PC-9 (cell line): ENCODE data around the gene INSR. TPM values are rescaled to one million over a fixed set of nuclear protein-coding genes. Genes with fewer than 3 reads are reported as not detected.
"Not testable (repeated sequence)": the region's sequence is repeated elsewhere in the genome, so short reads cannot be mapped to it uniquely, and the experiment has no call there.

Experiments used
- BruUV-seq: library from RNA; stranded (reverse); fragments of 400-500 nt; replicated peaks from 2 replicates; lab custom pipeline; 2021; lab: Mats Ljungman, UMichigan
- CTCF ChIA-PET: fragments of 300-600 bp; sonication (Branson Sonifier 250); formaldehyde crosslinking; loops from one replicate; lab custom pipeline; 2022; ENCODE audit warnings: antibody characterized with exemption; lab: Charles Lee
- POLR2A ChIA-PET: fragments of 300-600 bp; sonication (Branson Sonifier 250); formaldehyde crosslinking; loops from one replicate; lab custom pipeline; 2022; ENCODE audit warnings: antibody characterized with exemption; ENCODE audit not compliant: unreplicated experiment; lab: Charles Lee
- DNase-seq, 2 experiments: peaks; one replicate each; pipeline versions ENCODE4 v3.0.0 to v3.0.0-alpha.2; 2015 to 2022; ENCODE audit warnings: mixed read lengths in 1 of 2
- H2AFZ ChIP-seq: fragments of 200-600 bp; sonication (generic); 2 replicates; pipeline ENCODE4 v1.8.1; 2017; ENCODE audit warnings: antibody characterized with exemption
- H3F3A ChIP-seq: fragments of 200-600 bp; sonication (generic); 2 replicates; pipeline ENCODE4 v1.8.1; 2017; ENCODE audit warnings: antibody characterized with exemption, mild to moderate bottlenecking, low read depth; ENCODE audit not compliant: insufficient read depth
- H3K27ac ChIP-seq: fragments of 200-600 bp; sonication (generic); 2 replicates; pipeline ENCODE4 v1.6.1; 2016; ENCODE audit warnings: mixed run types
- H3K27me3 ChIP-seq: fragments of 200-600 bp; sonication (generic); 2 replicates; pipeline ENCODE4 v1.6.1; 2016; ENCODE audit warnings: low read depth, mixed run types; ENCODE audit not compliant: insufficient read depth
- H3K36me3 ChIP-seq: fragments of 200-600 bp; sonication (generic); 2 replicates; pipeline ENCODE4 v1.6.1; 2016; ENCODE audit warnings: low read depth, mixed run types
- H3K4me1 ChIP-seq: fragments of 200-600 bp; sonication (generic); replicated peaks from 2 replicates; pipeline ENCODE4 v1.6.1; 2016; ENCODE audit warnings: mixed run types; ENCODE audit not compliant: insufficient read depth
- H3K4me2 ChIP-seq: fragments of 200-600 bp; sonication (generic); 2 replicates; pipeline ENCODE4 v1.6.1; 2017; ENCODE audit warnings: mixed run types
- H3K4me3 ChIP-seq: fragments of 200-600 bp; sonication (generic); 2 replicates; pipeline ENCODE4 v1.6.1; 2016; ENCODE audit warnings: mixed run types
- H3K79me2 ChIP-seq: fragments of 200-600 bp; sonication (generic); 2 replicates; pipeline ENCODE4 v1.6.1; 2017; ENCODE audit warnings: low read depth, mixed run types
- H3K9me2 ChIP-seq: fragments of 200-600 bp; sonication (generic); 2 replicates; pipeline ENCODE4 v1.8.1; 2017; ENCODE audit warnings: mild to moderate bottlenecking; ENCODE audit not compliant: insufficient read depth
- H3K9me3 ChIP-seq: fragments of 200-600 bp; sonication (generic); 2 replicates; pipeline ENCODE4 v1.8.1; 2016; ENCODE audit warnings: low read depth; ENCODE audit not compliant: insufficient read depth
- H4K20me1 ChIP-seq: fragments of 200-600 bp; sonication (generic); 2 replicates; pipeline ENCODE4 v1.8.1; 2017; ENCODE audit not compliant: insufficient read depth
- CTCF ChIP-seq: fragments of 200-600 bp; sonication (generic); conservative IDR thresholded peaks from 2 replicates; pipeline ENCODE4 v1.6.1; 2017; ENCODE audit warnings: mixed run types, antibody characterized with exemption, mild to moderate bottlenecking, moderate library complexity
- EZH2 ChIP-seq: fragments of 200-600 bp; sonication (generic); IDR thresholded peaks from 2 replicates; pipeline ENCODE4 v1.8.0; 2017; ENCODE audit warnings: antibody characterized with exemption, low read depth
- intact Hi-C: fragments of 100-400 bp; cut with micrococcal nuclease; formaldehyde crosslinking; loops from one replicate; pipeline ENCODE4 v1.10.0; 2022; ENCODE audit not compliant: unreplicated experiment
- total RNA-seq: library from RNA; stranded (reverse); gene quantifications from 2 replicates; pipeline ENCODE4 v1.2.3, GENCODE V29; 2021

Gene INSR
- total RNA-seq, 1 experiment from 2014 or later: 9.3 TPM

GRCh38 chr19:7067716-7068115 lies 226.5 kb downstream of the INSR start:
- Histone ChIP-seq H3K9me2 (no peaks in the 10 kb centered on the region), H2AFZ (no peak overlapping the region), H4K20me1 (no peaks in the 10 kb centered on the region), H3F3A (no peaks in the 10 kb centered on the region), H3K27ac (no peak overlapping the region), H3K27me3 (no peaks in the 10 kb centered on the region), H3K36me3 (peaks cover 12% of the 10 kb centered on the region), H3K4me3 (no peak overlapping the region), H3K79me2 (peaks cover 12% of the 10 kb centered on the region), H3K9me3 (no peaks in the 10 kb centered on the region), H3K4me2 (no peak overlapping the region), H3K4me1 (no peaks in the 10 kb centered on the region)
- ChIA-PET POLR2A (no interaction called here), CTCF (no interaction called here)
- no TSS peak for BruUV-seq
- intact Hi-C loops: no loop called here
- TF ChIP-seq EZH2 (no peak), CTCF (no peak)
- DNase-seq: no peak

- H3K9me3 ChIP-seq, H3K4me3 ChIP-seq, CTCF ChIA-PET, BruUV-seq, H3K27ac ChIP-seq, POLR2A ChIA-PET, intact Hi-C loops, H3F3A ChIP-seq, H3K9me2 ChIP-seq, H3K36me3 ChIP-seq, H3K27me3 ChIP-seq, H3K4me1 ChIP-seq, H3K4me2 ChIP-seq, H2AFZ ChIP-seq, H4K20me1 ChIP-seq: not testable (repeated sequence)
- TF ChIP-seq CTCF: peak; percentile 54
- DNase-seq: peak in 1 of 2 experiments; percentile 40
- peaks cover 12% of the 10 kb centered on the region for H3K79me2 ChIP-seq
These were observed 227.1 kb downstream of the INSR start for GRCh38 chr19:7067122-7067521.

DNA sequence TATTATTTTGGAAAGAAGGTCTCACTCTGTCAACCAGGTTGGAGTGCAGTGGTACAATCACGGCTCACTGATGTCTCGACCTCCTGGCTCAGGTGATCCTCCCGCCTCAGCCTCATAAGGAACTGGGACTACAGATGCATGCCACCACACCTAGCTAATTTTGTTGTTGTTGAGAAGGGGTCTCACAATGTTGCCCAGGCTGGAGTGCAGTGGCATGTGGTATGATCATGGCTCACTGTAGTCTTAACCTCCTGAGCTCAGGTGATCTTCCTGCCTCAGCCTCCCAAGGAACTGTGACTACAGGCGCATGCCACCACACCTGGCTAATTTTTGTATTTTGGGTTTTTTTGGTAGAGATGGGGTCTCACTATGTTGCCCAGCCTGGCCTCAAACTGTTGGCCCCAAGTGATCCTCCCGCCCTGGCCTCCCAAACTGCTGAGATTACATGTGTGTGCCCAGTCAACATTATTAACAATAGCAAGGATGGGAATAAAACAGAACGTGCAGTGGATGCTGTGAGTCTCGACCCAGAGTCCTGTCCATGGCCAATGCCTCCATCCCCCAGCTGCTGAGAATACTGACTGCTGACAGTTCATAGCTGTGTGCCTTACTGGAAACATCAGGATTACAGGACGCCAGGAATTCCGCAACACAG lies 230.3 kb downstream of the INSR start:
- Histone ChIP-seq H3K79me2 (no peaks in the 10 kb centered on the region), H4K20me1 (no peaks in the 10 kb centered on the region), H3K4me3 (no peak overlapping the region), H2AFZ (no peak overlapping the region), H3K4me1 (no peaks in the 10 kb centered on the region), H3K27ac (no peak overlapping the region), H3K27me3 (no peaks in the 10 kb centered on the region), H3K9me2 (no peaks in the 10 kb centered on the region), H3K36me3 (no peaks in the 10 kb centered on the region), H3F3A (no peaks in the 10 kb centered on the region), H3K4me2 (no peak overlapping the region), H3K9me3 (no peaks in the 10 kb centered on the region)
- ChIA-PET POLR2A (no interaction called here), CTCF (no interaction called here)
- intact Hi-C loops: no loop called here
- TF ChIP-seq EZH2: no peak
- no peak for TF ChIP-seq CTCF
- no peak for DNase-seq
- BruUV-seq: no TSS peak
